DOHH2 (cell line): ENCODE data around the gene RAB7A.

Experiments
- H3F3A ChIP-seq: fragments of 200-600 bp; sonication (generic), shearing (Covaris generic); 2 replicates; pipeline ENCODE4 v1.6.0; 2016; ENCODE audit warnings: antibody characterized with exemption, mild to moderate bottlenecking; ENCODE audit not compliant: control insufficient read depth, insufficient read depth
- H3K27ac ChIP-seq: fragments of 200-600 bp; sonication (generic); 2 replicates; pipeline ENCODE4 v1.5.1; 2014; ENCODE audit warnings: low read depth, mild to moderate bottlenecking, low read length, moderate library complexity
- H3K27me3 ChIP-seq: fragments of 200-600 bp; sonication (generic); 2 replicates; pipeline ENCODE4 v1.6.1; 2014; ENCODE audit warnings: mild to moderate bottlenecking, low read length, mixed read lengths; ENCODE audit not compliant: control insufficient read depth
- H3K36me3 ChIP-seq: fragments of 200-600 bp; sonication (generic); 2 replicates; pipeline ENCODE4 v1.6.1; 2014; ENCODE audit warnings: mild to moderate bottlenecking, low read length, moderate library complexity, mixed read lengths; ENCODE audit not compliant: control insufficient read depth
- H3K4me1 ChIP-seq: fragments of 200-600 bp; sonication (generic); 2 replicates; pipeline ENCODE4 v1.6.1; 2014; ENCODE audit warnings: mild to moderate bottlenecking, low read length, mixed read lengths; ENCODE audit not compliant: control insufficient read depth
- H3K4me2 ChIP-seq: fragments of 200-600 bp; sonication (generic); 2 replicates; pipeline ENCODE4 v1.6.0; 2014; ENCODE audit warnings: mild to moderate bottlenecking, low read length, moderate library complexity
- H3K4me3 ChIP-seq: fragments of 200-600 bp; sonication (generic); 2 replicates; pipeline ENCODE4 v1.5.1; 2014; ENCODE audit warnings: mild to moderate bottlenecking, low read length, mixed read lengths
- H3K79me2 ChIP-seq: fragments of 200-600 bp; sonication (generic); 2 replicates; pipeline ENCODE4 v1.6.1; 2014; ENCODE audit warnings: mild to moderate bottlenecking, low read length, mixed read lengths; ENCODE audit not compliant: control insufficient read depth
- H3K9me2 ChIP-seq: fragments of 200-600 bp; sonication (generic); replicated peaks from 2 replicates; pipeline ENCODE4 v1.6.1; 2014; ENCODE audit warnings: mild to moderate bottlenecking, low read length, mixed read lengths; ENCODE audit not compliant: control insufficient read depth
- H3K9me3 ChIP-seq: fragments of 200-600 bp; sonication (generic); 2 replicates; pipeline ENCODE4 v1.6.1; 2014; ENCODE audit warnings: antibody characterized with exemption, low read length, mixed read lengths; ENCODE audit not compliant: control insufficient read depth, insufficient read depth
- H4K20me1 ChIP-seq: fragments of 200-600 bp; sonication (generic); 2 replicates; pipeline ENCODE4 v1.6.0; 2014; ENCODE audit warnings: low read depth, mild to moderate bottlenecking, antibody characterized with exemption, low read length, moderate library complexity; ENCODE audit not compliant: control insufficient read depth, insufficient read depth
- EZH2phosphoT487 ChIP-seq: fragments of 200-600 bp; sonication (generic); IDR thresholded peaks from 2 replicates; pipeline ENCODE4 v1.6.1; 2017; ENCODE audit warnings: borderline replicate concordance, mild to moderate bottlenecking, antibody characterized with exemption, low read length, moderate library complexity, mixed read lengths
- TF ChIP-seq, protein P1 (sequence below): fragments of 200-600 bp; sonication (generic); IDR thresholded peaks from one replicate; pipeline ENCODE4 v1.5.1; 2014; ENCODE audit warnings: antibody characterized with exemption, mild to moderate bottlenecking, low read depth, low read length; ENCODE audit not compliant: poor library complexity, severe bottlenecking

RAB7A gene

GRCh38 chr3:128854475-128854874, 128.5 kb downstream of the RAB7A start:
- no peak overlapping the region for H3K4me3 ChIP-seq
- H3K4me1 ChIP-seq = no peaks in the 10 kb centered on the region
- no peaks in the 10 kb centered on the region for H3K9me2 ChIP-seq
- H3K79me2 ChIP-seq = no peaks in the 10 kb centered on the region
- H3K9me3 ChIP-seq = peaks cover 32% of the 10 kb centered on the region
- H4K20me1 ChIP-seq = no peaks in the 10 kb centered on the region
- H3K27ac ChIP-seq = no peak overlapping the region
- no peak for TF ChIP-seq EZH2phosphoT487
- TF ChIP-seq, protein P1, sequence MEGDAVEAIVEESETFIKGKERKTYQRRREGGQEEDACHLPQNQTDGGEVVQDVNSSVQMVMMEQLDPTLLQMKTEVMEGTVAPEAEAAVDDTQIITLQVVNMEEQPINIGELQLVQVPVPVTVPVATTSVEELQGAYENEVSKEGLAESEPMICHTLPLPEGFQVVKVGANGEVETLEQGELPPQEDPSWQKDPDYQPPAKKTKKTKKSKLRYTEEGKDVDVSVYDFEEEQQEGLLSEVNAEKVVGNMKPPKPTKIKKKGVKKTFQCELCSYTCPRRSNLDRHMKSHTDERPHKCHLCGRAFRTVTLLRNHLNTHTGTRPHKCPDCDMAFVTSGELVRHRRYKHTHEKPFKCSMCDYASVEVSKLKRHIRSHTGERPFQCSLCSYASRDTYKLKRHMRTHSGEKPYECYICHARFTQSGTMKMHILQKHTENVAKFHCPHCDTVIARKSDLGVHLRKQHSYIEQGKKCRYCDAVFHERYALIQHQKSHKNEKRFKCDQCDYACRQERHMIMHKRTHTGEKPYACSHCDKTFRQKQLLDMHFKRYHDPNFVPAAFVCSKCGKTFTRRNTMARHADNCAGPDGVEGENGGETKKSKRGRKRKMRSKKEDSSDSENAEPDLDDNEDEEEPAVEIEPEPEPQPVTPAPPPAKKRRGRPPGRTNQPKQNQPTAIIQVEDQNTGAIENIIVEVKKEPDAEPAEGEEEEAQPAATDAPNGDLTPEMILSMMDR = no peak
- H3K4me2 ChIP-seq = no peak overlapping the region
- H3K36me3 ChIP-seq = no peaks in the 10 kb centered on the region
- no peaks in the 10 kb centered on the region for H3F3A ChIP-seq
- no peaks in the 10 kb centered on the region for H3K27me3 ChIP-seq

DNA sequence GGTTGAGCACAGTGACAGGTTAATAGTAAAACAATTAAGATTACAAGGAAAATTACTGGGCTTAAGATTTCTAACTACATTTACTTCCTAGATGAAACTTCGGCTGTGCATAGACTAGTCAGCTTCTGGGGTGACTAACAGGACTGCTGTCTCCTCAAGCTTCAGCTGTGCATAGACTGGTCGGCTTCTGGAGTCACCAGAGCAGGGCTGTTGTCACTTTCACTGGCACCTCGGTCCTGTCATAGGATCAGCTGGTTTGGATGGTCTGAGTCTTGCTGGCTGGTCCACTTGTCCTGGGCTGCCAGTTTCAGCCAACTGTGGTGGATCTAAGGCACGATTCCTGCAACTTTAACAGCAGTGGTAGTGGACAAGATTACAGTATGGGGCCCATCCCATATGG, 129.6 kb downstream of the RAB7A start:
- Histone ChIP-seq H3K4me1 (no peaks in the 10 kb centered on the region), H3K36me3 (no peaks in the 10 kb centered on the region), H3K4me2 (no peak overlapping the region), H3K4me3 (no peak overlapping the region), H3K27ac (no peak overlapping the region), H3F3A (no peaks in the 10 kb centered on the region), H3K79me2 (no peaks in the 10 kb centered on the region), H3K9me2 (no peaks in the 10 kb centered on the region), H3K27me3 (no peaks in the 10 kb centered on the region), H3K9me3 (peaks cover 39% of the 10 kb centered on the region), H4K20me1 (no peaks in the 10 kb centered on the region)
- TF ChIP-seq, protein P1 = no peak
- TF ChIP-seq EZH2phosphoT487 = no peak

GRCh38 chr3:128858167-128858566, 132.2 kb downstream of the RAB7A start:
- Histone ChIP-seq H3K4me1 (no peaks in the 10 kb centered on the region), H4K20me1 (no peaks in the 10 kb centered on the region), H3K27ac (no peak overlapping the region), H3K79me2 (no peaks in the 10 kb centered on the region), H3K4me2 (no peak overlapping the region), H3K36me3 (no peaks in the 10 kb centered on the region), H3K27me3 (no peaks in the 10 kb centered on the region), H3K4me3 (no peak overlapping the region), H3K9me2 (no peaks in the 10 kb centered on the region), H3K9me3 (peaks cover 39% of the 10 kb centered on the region), H3F3A (no peaks in the 10 kb centered on the region)
- TF ChIP-seq, protein P1 = no peak

GRCh38 chr3:128859630-128860029, 133.6 kb downstream of the RAB7A start:
- Histone ChIP-seq H3F3A (no peaks in the 10 kb centered on the region), H4K20me1 (no peaks in the 10 kb centered on the region), H3K9me3 (peaks cover 28% of the 10 kb centered on the region), H3K9me2 (no peaks in the 10 kb centered on the region), H3K4me3 (no peak overlapping the region), H3K4me2 (no peak overlapping the region), H3K27ac (no peak overlapping the region), H3K27me3 (no peaks in the 10 kb centered on the region), H3K79me2 (no peaks in the 10 kb centered on the region), H3K4me1 (no peaks in the 10 kb centered on the region), H3K36me3 (no peaks in the 10 kb centered on the region)
- no peak for TF ChIP-seq EZH2phosphoT487
- TF ChIP-seq, protein P1 = no peak
